ENCODE measurements around the gene PHF10. TPM values are rescaled to one million over a fixed set of nuclear protein-coding genes. Genes with fewer than 3 reads are reported as not detected.
"Not testable (repeated sequence)": the region's sequence is repeated elsewhere in the genome, so short reads cannot be mapped to it uniquely, and the experiment has no call there.

Gene PHF10
- total RNA-seq = 10 to 100 TPM; 27.9 to 79.1 (median 29.8) TPM
- long read RNA-seq, donor 1, full-length matches to known transcripts = 35 of 56 reads
- long read RNA-seq, donor 1, partial matches to known transcripts = 17 of 56 reads
- long read RNA-seq, donor 1, other reads (novel, unspliced or antisense) = 4 of 56 reads
- long read RNA-seq, donor 2, partial matches to known transcripts = 1 of 1 reads
- long read RNA-seq, donor 2, other reads (novel, unspliced or antisense) = 0 of 1 reads

DNA sequence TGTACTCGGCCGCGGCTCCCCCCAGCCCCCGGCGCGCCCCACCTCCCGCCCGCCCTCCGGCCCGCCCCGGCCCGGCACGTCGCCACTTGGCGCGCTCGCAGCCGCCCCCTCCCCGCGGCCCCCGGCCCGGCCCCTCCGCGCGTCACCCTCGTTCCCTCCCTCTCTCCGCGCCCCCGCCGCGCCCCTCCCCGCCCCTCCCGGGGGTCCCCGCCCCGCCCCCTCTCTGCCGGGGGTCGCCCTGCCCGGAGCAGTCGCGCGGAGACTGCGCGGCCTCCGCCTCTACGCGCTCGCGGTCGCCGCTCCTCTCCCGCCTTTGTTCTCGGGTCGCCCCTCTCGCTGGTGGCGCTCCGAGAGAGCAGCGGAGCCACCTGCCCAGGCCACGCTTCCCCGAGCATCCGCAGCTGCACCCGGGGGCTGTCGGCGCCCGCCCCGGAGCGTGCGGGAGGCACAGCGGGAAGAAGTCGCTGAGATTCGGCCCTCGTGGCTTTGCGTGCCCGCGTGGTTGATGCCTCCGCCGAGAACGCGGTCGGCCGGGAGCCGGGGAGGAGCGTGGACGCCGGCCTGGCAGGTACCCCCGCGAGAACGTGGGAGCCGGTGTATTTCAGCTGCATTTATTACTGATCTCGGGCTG lies at the start of gene PHF10:
PHF10 (minus strand) TSS at position 7 of the 631 bp plus-strand sequence. CDS start 569 bp downstream, outside the sequence.
- H3K36me3 ChIP-seq (ENCODE audit: low read depth) = no peaks in the 10 kb centered on the region
- H3K4me3 ChIP-seq = peak within 1 kb of the TSS; percentile 64
- ATAC-seq = peak; percentile 63
- H3K4me1 ChIP-seq (ENCODE audit: low read depth) = peaks cover 8% of the 10 kb centered on the region
- TF ChIP-seq, protein P1, sequence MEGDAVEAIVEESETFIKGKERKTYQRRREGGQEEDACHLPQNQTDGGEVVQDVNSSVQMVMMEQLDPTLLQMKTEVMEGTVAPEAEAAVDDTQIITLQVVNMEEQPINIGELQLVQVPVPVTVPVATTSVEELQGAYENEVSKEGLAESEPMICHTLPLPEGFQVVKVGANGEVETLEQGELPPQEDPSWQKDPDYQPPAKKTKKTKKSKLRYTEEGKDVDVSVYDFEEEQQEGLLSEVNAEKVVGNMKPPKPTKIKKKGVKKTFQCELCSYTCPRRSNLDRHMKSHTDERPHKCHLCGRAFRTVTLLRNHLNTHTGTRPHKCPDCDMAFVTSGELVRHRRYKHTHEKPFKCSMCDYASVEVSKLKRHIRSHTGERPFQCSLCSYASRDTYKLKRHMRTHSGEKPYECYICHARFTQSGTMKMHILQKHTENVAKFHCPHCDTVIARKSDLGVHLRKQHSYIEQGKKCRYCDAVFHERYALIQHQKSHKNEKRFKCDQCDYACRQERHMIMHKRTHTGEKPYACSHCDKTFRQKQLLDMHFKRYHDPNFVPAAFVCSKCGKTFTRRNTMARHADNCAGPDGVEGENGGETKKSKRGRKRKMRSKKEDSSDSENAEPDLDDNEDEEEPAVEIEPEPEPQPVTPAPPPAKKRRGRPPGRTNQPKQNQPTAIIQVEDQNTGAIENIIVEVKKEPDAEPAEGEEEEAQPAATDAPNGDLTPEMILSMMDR (IDR thresholded peaks at IDR 0.05) = no peak
- no peaks in the 10 kb centered on the region for H3K9me3 ChIP-seq
- DNase-seq = peak; percentile 50 to 76 (median 76)
- intact Hi-C loops (cut with DNase I, micrococcal nuclease) = no loop called here

DNA sequence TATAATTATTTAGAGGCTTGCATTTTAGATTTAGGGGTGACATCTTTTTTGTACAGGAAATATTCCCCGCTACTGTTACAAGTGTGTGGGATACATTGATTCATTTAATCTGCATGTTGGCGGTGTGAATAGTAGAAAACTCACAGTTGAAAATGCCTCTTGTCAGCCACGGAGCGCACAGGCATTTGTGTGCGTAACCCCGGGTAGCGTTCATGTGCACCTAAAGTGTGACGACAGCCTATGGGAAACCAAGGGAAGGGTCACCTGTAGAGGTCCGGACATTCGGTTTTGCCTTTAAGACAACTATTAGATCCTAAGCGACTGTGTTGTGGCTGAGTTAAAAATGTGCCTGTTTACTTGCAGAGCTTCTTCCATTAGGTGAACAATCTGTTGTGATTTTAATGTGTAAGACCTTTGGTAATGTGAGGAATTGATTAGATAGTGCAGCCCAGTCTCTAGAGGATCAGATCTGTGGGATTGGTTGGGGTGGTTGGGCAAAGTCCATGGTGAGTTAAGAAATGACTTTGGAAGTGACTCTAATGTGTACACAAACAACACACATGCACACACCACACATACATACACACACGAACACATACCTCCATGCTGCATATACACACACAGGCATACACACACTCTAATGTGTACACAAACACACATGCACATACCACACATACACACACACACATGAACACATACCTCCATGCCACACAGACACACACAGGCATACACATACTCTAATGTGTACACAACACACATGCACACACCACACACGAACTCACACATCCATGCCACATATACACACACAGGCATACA lies 42.8 kb upstream of the PHF10 start:
- ATAC-seq (no peak), DNase-seq (no peak)
- Histone ChIP-seq H3K9me3 (no peaks in the 10 kb centered on the region), H3K4me1 (ENCODE audit: low read depth) (no peaks in the 10 kb centered on the region), H3K4me3 (no peak overlapping the region), H3K36me3 (ENCODE audit: low read depth) (no peaks in the 10 kb centered on the region)
- intact Hi-C loops (cut with DNase I, micrococcal nuclease) = no loop called here
- TF ChIP-seq, protein P1 (IDR thresholded peaks at IDR 0.05) = no peak

DNA sequence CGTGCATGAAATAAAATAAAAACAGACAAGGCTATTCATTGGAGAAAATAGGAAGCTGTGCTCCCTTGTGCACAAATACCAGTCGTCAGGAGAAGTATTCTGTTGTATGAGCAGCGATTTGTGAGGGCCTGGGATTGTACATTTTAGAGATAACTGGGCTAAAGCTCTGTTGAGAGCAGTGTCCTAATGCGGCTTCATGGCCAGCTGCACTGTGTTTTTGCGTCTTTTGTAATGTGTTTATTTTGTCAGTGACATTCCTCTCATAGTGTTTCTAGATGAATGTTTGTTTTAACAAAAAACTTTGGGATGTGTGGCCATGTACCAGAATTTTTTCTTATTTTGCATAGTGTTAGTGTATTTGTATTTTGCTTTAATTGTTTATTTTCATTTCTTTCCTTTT lies 41.9 kb upstream of the PHF10 start:
- TF ChIP-seq, protein P1 (IDR thresholded peaks at IDR 0.05) = no peak
- DNase-seq (no peak), ATAC-seq (no peak)
- Histone ChIP-seq H3K4me1 (ENCODE audit: low read depth) (no peaks in the 10 kb centered on the region), H3K9me3 (no peaks in the 10 kb centered on the region), H3K4me3 (no peak overlapping the region), H3K36me3 (ENCODE audit: low read depth) (no peaks in the 10 kb centered on the region)
- intact Hi-C loops (cut with DNase I, micrococcal nuclease) = no loop called here

DNA sequence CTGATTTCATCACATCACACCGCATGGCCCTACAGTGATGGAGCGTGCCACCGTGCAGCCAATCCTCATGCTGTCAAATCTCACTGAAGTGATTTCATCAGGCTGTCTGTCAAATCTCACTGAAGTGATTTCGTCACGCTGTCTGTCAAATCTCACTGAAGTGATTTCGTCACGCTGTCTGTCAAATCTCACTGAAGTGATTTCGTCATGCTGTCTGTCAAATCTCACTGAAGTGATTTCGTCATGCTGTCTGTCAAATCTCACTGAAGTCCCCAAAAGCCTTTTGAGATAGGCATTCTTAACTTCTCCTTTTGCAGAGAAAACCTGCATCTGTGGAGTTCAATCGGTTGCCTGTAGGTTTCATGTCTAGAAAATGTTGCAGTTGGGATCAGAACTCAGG lies 41.5 kb upstream of the PHF10 start:
- intact Hi-C loops (cut with DNase I, micrococcal nuclease); H3K4me1 ChIP-seq (ENCODE audit: low read depth); DNase-seq; H3K9me3 ChIP-seq; H3K4me3 ChIP-seq; ATAC-seq; H3K36me3 ChIP-seq (ENCODE audit: low read depth): not testable (repeated sequence)

DNA sequence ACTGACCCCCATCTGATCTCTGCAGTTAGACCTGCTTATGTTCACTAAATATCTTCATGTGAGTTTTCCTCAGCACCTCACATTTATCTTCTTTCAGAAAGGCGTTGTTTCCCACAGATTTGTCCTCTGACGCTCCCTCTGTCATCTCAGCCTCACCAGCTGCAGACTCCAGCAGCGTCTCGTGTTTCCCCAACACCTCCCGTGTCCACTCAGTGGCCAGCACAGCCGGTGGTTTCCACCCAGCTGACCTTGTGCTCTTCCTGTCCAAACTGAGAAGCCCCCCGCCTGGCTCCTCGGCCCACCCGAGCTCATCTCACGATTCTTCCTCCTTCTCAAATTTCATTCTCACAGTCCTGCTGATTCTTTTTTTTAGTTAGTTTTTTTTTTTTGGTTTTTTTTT lies 39.6 kb upstream of the PHF10 start:
- H3K36me3 ChIP-seq (ENCODE audit: low read depth) = no peaks in the 10 kb centered on the region
- no peaks in the 10 kb centered on the region for H3K4me1 ChIP-seq (ENCODE audit: low read depth)
- H3K4me3 ChIP-seq = no peak overlapping the region
- no peaks in the 10 kb centered on the region for H3K9me3 ChIP-seq
- ATAC-seq (no peak), DNase-seq (no peak)
- TF ChIP-seq, protein P1 (IDR thresholded peaks at IDR 0.05) = no peak
- intact Hi-C loops (cut with DNase I, micrococcal nuclease) = no loop called here

DNA sequence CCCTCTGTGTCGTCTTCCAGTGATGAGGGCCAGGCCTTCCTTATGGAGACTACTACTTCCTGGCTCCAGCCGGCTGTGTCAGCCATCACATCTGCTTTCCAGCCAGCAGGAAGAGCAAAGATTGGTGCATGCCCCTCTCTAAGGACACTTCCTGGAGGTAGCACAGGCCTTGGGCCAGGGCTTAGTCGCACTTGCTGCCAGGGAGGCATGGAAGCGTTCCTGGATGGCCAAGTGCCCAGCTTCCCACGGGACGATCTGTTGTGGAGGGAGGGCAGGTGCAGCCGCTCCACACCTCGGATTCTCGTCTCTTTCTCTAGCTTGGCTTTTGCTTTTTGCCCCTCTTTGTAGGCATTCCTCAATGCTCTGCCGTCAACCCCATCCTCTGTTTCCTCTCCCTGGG lies 39.0 kb upstream of the PHF10 start:
- TF ChIP-seq, protein P1 (IDR thresholded peaks at IDR 0.05) = no peak

More for the DNA sequence above, 39.0 kb upstream of the PHF10 start:
- ATAC-seq (no peak), DNase-seq (no peak)
- intact Hi-C loops (cut with DNase I, micrococcal nuclease) = no loop called here
- Histone ChIP-seq H3K4me3 (no peak overlapping the region), H3K9me3 (no peaks in the 10 kb centered on the region), H3K4me1 (ENCODE audit: low read depth) (no peaks in the 10 kb centered on the region), H3K36me3 (ENCODE audit: low read depth) (no peaks in the 10 kb centered on the region)
